A549 (cell line): ENCODE results near the gene MRAS. TPM values are rescaled to one million over a fixed set of nuclear protein-coding genes. Genes with fewer than 3 reads are reported as not detected.

ENCODE experiments used
- ATAC-seq, 2 experiments: fragments of 200-7000 bp in 1 of 2; fragments of >200 bp in 1 of 2; cut with Nextera tagmentation in 1 of 2; cut with Tn5 transposase in 1 of 2; 3 replicates each; pipeline versions ENCODE4 v1.8.0 to v1.9.1; 2018 to 2020; ENCODE audit warnings: mild to moderate bottlenecking in 1 of 2, moderate library complexity in 1 of 2
- CTCF ChIA-PET: fragments of 300-600 bp; sonication (Branson Sonifier 250); formaldehyde crosslinking; extraction: SDS; loops from one replicate; lab custom pipeline; 2021; ENCODE audit warnings: antibody characterized with exemption, inconsistent platforms; lab: Yijun Ruan, JAX
- POLR2A ChIA-PET: fragments of 350-600 bp; formaldehyde crosslinking; extraction: SDS; loops from one replicate; lab custom pipeline; 2021; ENCODE audit warnings: antibody characterized with exemption, inconsistent platforms; lab: Yijun Ruan, JAX
- DNase-seq, 2 experiments: peaks; one replicate each; pipeline versions ENCODE4 v3.0.0 to v3.0.0-alpha.2; 2011 to 2016; ENCODE audit warnings: low read depth in 1 of 2, low spot score in 1 of 2
- FAIRE-seq: peaks from 2 replicates; lab custom pipeline; 2011; peaks lifted over from hg19 to GRCh38; lab: Jason Lieb, UNC
- H3K27ac ChIP-seq, 2 experiments: fragments of >200 bp; sonication (Bioruptor Twin); formaldehyde crosslinking; 3 replicates each; pipeline ENCODE4 v1.5.1; 2016 to 2017
- H3K4me1 ChIP-seq: fragments of >200 bp; sonication (Bioruptor Twin); formaldehyde crosslinking; 3 replicates; pipeline ENCODE4 v1.6.1; 2016
- H3K4me2 ChIP-seq: fragments of >200 bp; sonication (Bioruptor Twin); formaldehyde crosslinking; 3 replicates; pipeline ENCODE4 v1.6.1; 2016
- H3K4me3 ChIP-seq: fragments of >200 bp; sonication (Bioruptor Twin); formaldehyde crosslinking; 3 replicates; pipeline ENCODE4 v1.5.1; 2016
- H3K9me3 ChIP-seq: fragments of >200 bp; sonication (Bioruptor Twin); formaldehyde crosslinking; 3 replicates; pipeline ENCODE4 v1.6.1; 2016
- CBX8 ChIP-seq: fragments of 200-600 bp; sonication (generic); IDR thresholded peaks from 2 replicates; pipeline ENCODE4 v1.6.1; 2016
- CHD2 ChIP-seq: fragments of 150-350 bp; IDR thresholded peaks from 2 replicates; pipeline ENCODE4 v1.6.1; 2014; ENCODE audit warnings: low read length; ENCODE audit not compliant: partially characterized antibody
- CHD4 ChIP-seq: fragments of 200-600 bp; sonication (generic); IDR thresholded peaks from 2 replicates; pipeline ENCODE4 v1.6.1; 2016; ENCODE audit warnings: antibody characterized with exemption, mild to moderate bottlenecking, borderline replicate concordance
- EP300 ChIP-seq, 2 experiments: fragments of >200 bp; sonication (Bioruptor Twin); formaldehyde crosslinking; IDR thresholded peaks; 2 replicates in 1 of 2; 3 replicates in 1 of 2; pipeline ENCODE4 v1.6.1; 2016 to 2017
- FOSB ChIP-seq: fragments of 250-450 bp; sonication (Bioruptor Pico); IDR thresholded peaks from 2 replicates; pipeline ENCODE4 v1.5.0; 2020; ENCODE audit warnings: mild to moderate bottlenecking, moderate library complexity
- FOSL2 ChIP-seq, 2 experiments: fragments of 450-650 bp in 1 of 2; fragments of >200 bp in 1 of 2; sonication (Bioruptor Twin) in 1 of 2; formaldehyde crosslinking; IDR thresholded peaks; 2 replicates each; pipeline versions ENCODE4 v1.5.0 to v1.6.1; 2016 to 2020; ENCODE audit warnings: mild to moderate bottlenecking in 1 of 2, moderate library complexity in 1 of 2
- FOXS1 ChIP-seq: fragments of 250-450 bp; sonication (Bioruptor Pico); IDR thresholded peaks from 2 replicates; pipeline ENCODE4 v1.5.0; 2020; ENCODE audit warnings: mild to moderate bottlenecking, moderate library complexity
- GATA3 ChIP-seq: IDR thresholded peaks from 2 replicates; pipeline ENCODE4 v1.6.1; 2012; ENCODE audit warnings: borderline replicate concordance
- HOXB5 ChIP-seq: fragments of 250-450 bp; sonication (Bioruptor Pico); IDR thresholded peaks from 2 replicates; pipeline ENCODE4 v1.5.0; 2020; ENCODE audit warnings: mild to moderate bottlenecking, moderate library complexity
- JUN ChIP-seq, 2 experiments: fragments of >200 bp; sonication (Bioruptor Twin); formaldehyde crosslinking; IDR thresholded peaks; 2 replicates in 1 of 2; 3 replicates in 1 of 2; pipeline ENCODE4 v1.6.1; 2016 to 2017
- JUNB ChIP-seq: fragments of >200 bp; sonication (Bioruptor Twin); formaldehyde crosslinking; IDR thresholded peaks from 2 replicates; pipeline ENCODE4 v1.6.1; 2016
- KDM5A ChIP-seq: fragments of 200-600 bp; sonication (generic); IDR thresholded peaks from 2 replicates; pipeline ENCODE4 v1.6.1; 2016; ENCODE audit warnings: antibody characterized with exemption, mild to moderate bottlenecking
- MAFK ChIP-seq: fragments of 450-650 bp; IDR thresholded peaks from 2 replicates; pipeline ENCODE4 v1.6.1; 2014; ENCODE audit not compliant: partially characterized antibody
- MYC ChIP-seq: IDR thresholded peaks from 2 replicates; pipeline ENCODE4 v1.6.1; 2012; ENCODE audit warnings: mild to moderate bottlenecking, inconsistent platforms, low read length, improper control_type of control experiment, borderline replicate concordance
- NPAS2 ChIP-seq: fragments of 250-450 bp; sonication (Bioruptor Pico); IDR thresholded peaks from 2 replicates; pipeline ENCODE4 v1.8.0; 2022; ENCODE audit warnings: mild to moderate bottlenecking, moderate library complexity, borderline replicate concordance
- NR3C1 ChIP-seq: fragments of >200 bp; sonication (Bioruptor Twin); formaldehyde crosslinking; IDR thresholded peaks from 3 replicates; pipeline ENCODE4 v1.6.1; 2017
- PHF8 ChIP-seq: fragments of 200-600 bp; sonication (generic); IDR thresholded peaks from 2 replicates; pipeline ENCODE4 v1.6.1; 2016; ENCODE audit warnings: low read depth, mild to moderate bottlenecking, antibody characterized with exemption, moderate library complexity, borderline replicate concordance
- POLR2AphosphoS2 ChIP-seq: conservative IDR thresholded peaks from 2 replicates; pipeline ENCODE4 v1.6.1; 2012; ENCODE audit warnings: low read length, improper control_type of control experiment, inconsistent platforms
- RAD21 ChIP-seq, 2 experiments: fragments of >200 bp in 1 of 2; sonication (Bioruptor Twin) in 1 of 2; formaldehyde crosslinking in 1 of 2; IDR thresholded peaks in 1 of 2; conservative IDR thresholded peaks in 1 of 2; 2 replicates in 1 of 2; 3 replicates in 1 of 2; pipeline ENCODE4 v1.6.1; 2012 to 2018; ENCODE audit warnings: inconsistent platforms in 1 of 2
- RFX5 ChIP-seq: fragments of 450-650 bp; IDR thresholded peaks from 2 replicates; pipeline ENCODE4 v1.7.1; 2014; ENCODE audit warnings: antibody characterized with exemption, mild to moderate bottlenecking, moderate library complexity
- RNF2 ChIP-seq: fragments of 200-600 bp; sonication (generic); IDR thresholded peaks from 2 replicates; pipeline ENCODE4 v1.6.1; 2016; ENCODE audit warnings: low read depth, mild to moderate bottlenecking, antibody characterized with exemption, moderate library complexity, borderline replicate concordance
- ZFP36 ChIP-seq: fragments of 450-650 bp; IDR thresholded peaks from 2 replicates; pipeline ENCODE4 v1.6.1; 2014; ENCODE audit warnings: borderline replicate concordance; ENCODE audit not compliant: partially characterized antibody
- ZSCAN20 ChIP-seq: fragments of 250-450 bp; sonication (Bioruptor Pico); IDR thresholded peaks from 2 replicates; pipeline ENCODE4 v1.8.0; 2022; ENCODE audit warnings: mild to moderate bottlenecking, moderate library complexity
- WGBS: methylation state at CpG from one replicate; pipeline ENCODE4 v1.1.6; 2017; ENCODE audit errors: missing lambda C conversion rate; 5-methylcytosine and 5-hydroxymethylcytosine counted together
- polyA plus RNA-seq, 4 experiments: library from polyadenylated mRNA; depleted of rRNA in 3 of 4; stranded (reverse); fragments of >200 nt; fragmentation: RNase III in 1 of 4; extraction: RNeasy Plus Mini Kit Qiagen cat#74134 plus additional on column Dnase treatment in 1 of 4; gene quantifications; 2 replicates in 3 of 4; 3 replicates in 1 of 4; pipeline ENCODE4 v1.2.3, GENCODE V29; 2011 to 2017
- TF ChIP-seq, protein P1 (sequence below): fragments of 450-650 bp; IDR thresholded peaks from 2 replicates; pipeline ENCODE4 v1.6.1; 2014; ENCODE audit warnings: antibody characterized with exemption

The MRAS gene
- polyA plus RNA-seq, 2 of the 4 experiments (the other 2 are of a cell fraction), result 11.2 to 15.0 TPM

DNA sequence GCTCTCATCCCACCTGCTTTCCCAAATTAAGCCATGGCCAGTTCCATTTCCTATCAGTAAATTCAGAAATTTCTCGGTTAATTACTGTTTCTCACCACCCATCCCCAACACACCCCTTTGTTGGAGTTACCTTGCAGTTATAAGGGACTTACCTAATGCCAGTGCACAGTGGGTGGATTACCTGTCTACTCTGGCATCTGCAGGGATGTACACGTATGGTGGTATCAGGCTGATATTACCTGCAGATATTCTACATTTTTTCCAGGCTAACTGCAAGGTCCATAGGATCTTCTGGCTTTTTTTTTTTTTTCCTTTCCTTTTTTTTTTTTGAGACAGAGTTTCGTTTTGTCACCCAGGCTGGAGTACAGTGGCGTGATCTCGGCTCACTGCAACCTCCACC, 7.9 kb upstream of the MRAS start:
- ATAC-seq (no peak), DNase-seq (no peak), FAIRE-seq (no peak)
- no peak overlapping the region for H3K27ac ChIP-seq
- no peak overlapping the region for H3K4me2 ChIP-seq
- no peaks in the 10 kb centered on the region for H3K9me3 ChIP-seq
- 44% methylated on average over 5 of the region's 5 CpGs for WGBS
- ChIA-PET CTCF (no interaction called here), POLR2A (no interaction called here)
- no peak overlapping the region for H3K4me3 ChIP-seq
- TF ChIP-seq NPAS2 (CRISPR knock-in tag), result no peak
- H3K4me1 ChIP-seq, result no peaks in the 10 kb centered on the region

DNA sequence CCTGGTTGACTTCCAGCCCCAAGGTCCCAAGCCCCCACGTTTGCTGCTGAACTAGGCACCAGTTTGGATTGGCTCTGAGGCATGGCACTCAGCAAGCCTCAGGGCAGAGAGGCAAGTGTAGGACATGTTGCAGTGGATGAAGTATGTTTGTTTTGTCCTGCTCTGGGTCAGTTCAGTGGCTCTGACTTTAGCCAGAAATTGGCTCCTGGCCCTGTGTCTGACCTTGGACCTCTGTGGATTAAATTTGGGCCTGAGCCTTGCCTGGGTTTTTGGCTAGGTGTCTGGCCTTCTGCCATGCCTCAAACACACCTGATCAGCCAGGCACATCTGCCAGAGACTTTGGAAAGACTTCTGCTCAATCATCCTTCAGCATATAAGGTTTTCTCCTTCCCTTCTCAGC, 3.6 kb upstream of the MRAS start:
- 33% methylated on average over 1 of the region's 1 CpG for WGBS
- Histone ChIP-seq H3K4me2 (no peak overlapping the region), H3K27ac (no peak overlapping the region), H3K4me3 (no peak overlapping the region), H3K4me1 (peaks cover 6% of the 10 kb centered on the region; the same call in 1 of the 3 replicates), H3K9me3 (no peaks in the 10 kb centered on the region)
- DNase-seq (no peak), FAIRE-seq (no peak), ATAC-seq (no peak)
- POLR2A ChIA-PET, result no interaction called here
- CTCF ChIA-PET, result no interaction called here
- TF ChIP-seq KDM5A (no peak), HOXB5 (CRISPR knock-in tag) (no peak), CHD2 (no peak), RAD21 (conservative IDR thresholded peaks at IDR 0.05 in 1 of 2, IDR thresholded peaks at IDR 0.05 in 1 of 2) (no peak), JUNB (no peak), RFX5 (no peak), PHF8 (no peak), NR3C1 (no peak), POLR2AphosphoS2 (no peak), MYC (no peak), EP300 (IDR thresholded peaks at IDR 0.05) (no peak), FOXS1 (CRISPR knock-in tag) (no peak), JUN (IDR thresholded peaks at IDR 0.05) (no peak), GATA3 (no peak), ZSCAN20 (CRISPR knock-in tag) (no peak), CHD4 (no peak), RNF2 (no peak)

DNA sequence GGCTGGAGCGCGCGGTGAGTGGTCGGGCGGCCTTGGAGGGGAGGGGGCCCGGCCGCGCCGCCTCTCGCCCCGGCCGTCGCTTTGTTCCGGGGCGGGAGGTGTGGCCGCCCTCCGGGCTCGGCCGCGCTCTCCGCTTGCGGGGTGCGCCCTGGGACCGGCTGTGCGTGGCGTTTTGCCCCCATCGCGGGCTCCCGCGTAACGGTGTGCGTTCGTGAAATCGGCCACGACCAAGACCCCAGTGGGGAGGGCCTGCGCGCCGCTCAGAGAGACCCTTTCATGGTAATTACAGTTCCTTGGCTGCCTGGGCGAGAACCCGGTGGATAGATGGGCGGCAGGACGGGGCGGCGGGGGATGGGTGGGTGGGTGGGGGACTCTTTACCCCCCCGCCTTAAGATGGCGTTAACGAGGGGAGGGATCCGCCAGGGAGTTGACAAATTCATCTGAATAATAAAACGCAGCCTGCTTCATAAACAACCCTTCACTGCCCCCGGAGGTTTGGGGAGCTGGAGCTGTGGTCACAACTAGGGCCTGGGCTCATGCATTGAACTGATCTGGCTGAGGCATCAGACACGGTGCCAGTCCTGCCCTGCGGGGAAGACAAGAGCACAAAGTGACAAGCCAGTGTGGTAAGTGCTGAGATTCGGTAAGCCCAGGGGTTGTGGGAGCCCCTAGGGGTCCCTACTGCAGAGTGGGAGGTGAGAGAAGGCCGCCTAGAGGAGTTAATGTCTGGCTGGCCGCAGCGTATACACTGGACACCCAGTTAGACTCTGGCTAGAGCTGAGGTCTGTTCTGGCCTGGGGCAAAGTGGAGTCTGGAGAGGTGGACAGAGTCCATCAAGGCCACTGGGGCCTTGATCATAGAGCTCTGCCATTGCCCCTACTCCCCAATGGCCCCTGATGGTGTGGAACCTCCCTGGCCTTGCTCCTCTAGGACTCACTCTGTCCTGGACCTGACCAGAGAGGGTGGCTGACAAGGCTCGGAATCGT, 668 bp downstream of the MRAS start:
- CTCF ChIA-PET, result interaction anchor here (1.0 to 2.4 kb wide), 6 partner anchors 11 to 566 kb away, joined by 3 to 10 read pairs (median 4); no protein-coding TSS in a partner anchor

DNA sequence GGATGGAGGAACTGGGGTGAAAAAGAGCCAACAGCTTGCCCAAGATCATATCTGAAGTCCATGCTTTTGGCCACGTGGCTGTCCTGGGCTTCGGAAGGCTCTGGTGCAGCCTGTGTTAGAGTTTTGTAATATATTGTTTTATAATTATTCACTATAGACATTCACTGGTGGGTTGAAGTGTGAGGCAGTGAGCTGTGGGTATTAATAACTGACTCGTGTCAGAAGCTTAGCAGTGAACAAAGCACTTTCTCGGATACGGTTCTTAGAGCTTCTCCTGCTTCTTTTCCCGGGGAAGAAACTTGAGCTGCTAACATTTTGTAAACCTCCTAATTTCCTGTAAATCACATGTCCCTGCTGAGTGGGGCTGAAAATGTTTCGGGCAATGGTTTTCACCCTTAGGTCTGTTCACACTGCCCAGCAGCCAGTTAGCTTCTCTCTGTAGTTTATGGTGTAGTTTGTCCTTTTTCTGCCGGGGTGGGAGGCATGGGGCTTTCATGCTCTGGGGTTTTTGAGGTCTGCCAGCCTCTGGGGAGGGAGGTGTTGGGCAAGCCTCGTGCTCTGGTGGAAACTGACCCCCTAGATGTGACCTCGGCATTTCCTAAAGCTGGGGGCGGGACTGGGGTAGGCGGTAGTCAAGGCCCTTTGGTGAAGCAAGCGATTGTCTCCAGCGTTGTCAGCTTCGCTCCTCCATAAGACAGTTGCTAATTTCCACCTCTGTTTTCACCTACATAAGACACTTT, 1.7 kb downstream of the MRAS start:
- H3K9me3 ChIP-seq, result no peaks in the 10 kb centered on the region
- ATAC-seq, result no peak
- no peak for FAIRE-seq
- ChIA-PET POLR2A (no interaction called here), CTCF (interaction anchor here (0.6 to 2.4 kb wide), 8 partner anchors 12 to 565 kb away, joined by 3 to 10 read pairs (median 4); no protein-coding TSS in a partner anchor)
- H3K4me1 ChIP-seq, result peaks cover 6% of the 10 kb centered on the region; the same call in 1 of the 3 replicates
- H3K4me3 ChIP-seq, result no peak overlapping the region
- H3K4me2 ChIP-seq, result no peak overlapping the region; the same call in 2 of the 3 replicates
- no peak for TF ChIP-seq FOSB (CRISPR knock-in tag)
- TF ChIP-seq, protein P1, sequence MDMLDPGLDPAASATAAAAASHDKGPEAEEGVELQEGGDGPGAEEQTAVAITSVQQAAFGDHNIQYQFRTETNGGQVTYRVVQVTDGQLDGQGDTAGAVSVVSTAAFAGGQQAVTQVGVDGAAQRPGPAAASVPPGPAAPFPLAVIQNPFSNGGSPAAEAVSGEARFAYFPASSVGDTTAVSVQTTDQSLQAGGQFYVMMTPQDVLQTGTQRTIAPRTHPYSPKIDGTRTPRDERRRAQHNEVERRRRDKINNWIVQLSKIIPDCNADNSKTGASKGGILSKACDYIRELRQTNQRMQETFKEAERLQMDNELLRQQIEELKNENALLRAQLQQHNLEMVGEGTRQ, result no peak
- no peak for TF ChIP-seq RNF2
- TF ChIP-seq FOSL2 (IDR thresholded peaks at IDR 0.05), result no peak
- no peak for TF ChIP-seq FOSL2 (CRISPR knock-in tag; IDR thresholded peaks at IDR 0.05)
- no peak for TF ChIP-seq KDM5A
- no peak for TF ChIP-seq MAFK
- no peak for TF ChIP-seq ZFP36
- 82% methylated on average over 15 of the region's 15 CpGs for WGBS
- no peak overlapping the region for H3K27ac ChIP-seq
- DNase-seq, result no peak

More for the DNA sequence above, 668 bp downstream of the MRAS start:
- FAIRE-seq, result no peak
- WGBS, result 50% methylated on average over 13 of the region's 58 CpGs
- Histone ChIP-seq H3K4me3 (peak overlapping the region; percentile 65), H3K9me3 (no peaks in the 10 kb centered on the region), H3K4me1 (peaks cover 6% of the 10 kb centered on the region; the same call in 1 of the 3 replicates), H3K4me2 (peak overlapping the region; percentile 89)
- peak; percentile 63 to 64 for ATAC-seq
- DNase-seq, result peak; percentile 20 to 22
- POLR2A ChIA-PET, result no interaction called here
- TF ChIP-seq CBX8 (no peak), JUN (IDR thresholded peaks at IDR 0.05) (0 out of 5 replicates have a peak, but pooled peaks of 1 of the 2 experiments have one; percentile 14)
- TF ChIP-seq, all 56 proteins: peak for 1
- H3K27ac ChIP-seq, result peak overlapping the region; percentile 70 to 91
